Muscle layer of duodenum (tissue), 2 donors: ENCODE data around the gene PTPN13.

Experiments
- H3K27ac ChIP-seq: one replicate; pipeline ENCODE4 v1.7.0; 2013; ENCODE audit warnings: mild to moderate bottlenecking, low read length
- H3K27me3 ChIP-seq: one replicate; pipeline ENCODE4 v1.7.0; 2013; ENCODE audit warnings: low read depth, mild to moderate bottlenecking, control low read depth, low read length
- H3K36me3 ChIP-seq, 2 donors: one replicate each; pipeline ENCODE4 v1.7.0; 2013; ENCODE audit warnings: low read length in 2 of 2, control low read depth in 1 of 2, mild to moderate bottlenecking in 1 of 2; ENCODE audit not compliant: insufficient read depth in 2 of 2, control insufficient read depth in 1 of 2
- H3K4me1 ChIP-seq, 2 donors: one replicate each; pipeline ENCODE4 v1.7.0; 2013; ENCODE audit warnings: low read length in 2 of 2, mild to moderate bottlenecking in 2 of 2, control low read depth in 1 of 2, moderate library complexity in 1 of 2; ENCODE audit not compliant: insufficient read depth in 2 of 2, control insufficient read depth in 1 of 2
- H3K4me3 ChIP-seq, 2 donors: one replicate each; pipeline ENCODE4 v1.7.0; 2013; ENCODE audit warnings: low read length in 2 of 2, low read depth in 1 of 2, mild to moderate bottlenecking in 1 of 2
- H3K9me3 ChIP-seq, 2 donors: one replicate each; pipeline ENCODE4 v1.7.0; 2013; ENCODE audit warnings: low read length in 2 of 2, control low read depth in 1 of 2, mild to moderate bottlenecking in 1 of 2; ENCODE audit not compliant: control insufficient read depth in 1 of 2
- donor health status: healthy.

PTPN13 gene

DNA sequence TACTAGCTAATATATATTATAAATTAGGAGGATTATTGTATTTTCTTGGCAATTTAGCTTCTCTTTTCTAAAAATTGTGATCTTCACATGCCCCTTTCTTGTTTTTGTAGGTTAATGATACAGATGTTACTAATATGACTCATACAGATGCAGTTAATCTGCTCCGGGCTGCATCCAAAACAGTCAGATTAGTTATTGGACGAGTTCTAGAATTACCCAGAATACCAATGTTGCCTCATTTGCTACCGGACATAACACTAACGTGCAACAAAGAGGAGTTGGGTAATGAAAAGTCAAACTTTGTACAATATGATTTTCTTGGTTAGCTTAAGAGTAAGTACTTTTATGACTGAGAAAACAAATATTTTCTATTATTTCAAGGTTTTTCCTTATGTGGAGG is 180.9 kb downstream of the PTPN13 start:
- Histone ChIP-seq H3K36me3 (peaks cover 0 to 10% of the 10 kb centered on the region in 2 donors), H3K27ac (no peak overlapping the region), H3K4me3 (no peak overlapping the region), H3K4me1 (no peaks in the 10 kb centered on the region), H3K9me3 (no peaks in the 10 kb centered on the region), H3K27me3 (no peaks in the 10 kb centered on the region)

GRCh38 chr4:86778175-86778574 is 184.1 kb downstream of the PTPN13 start:
- Histone ChIP-seq H3K27ac (no peak overlapping the region), H3K4me1 (no peaks in the 10 kb centered on the region), H3K27me3 (no peaks in the 10 kb centered on the region), H3K36me3 (no peaks in the 10 kb centered on the region), H3K9me3 (no peaks in the 10 kb centered on the region), H3K4me3 (no peak overlapping the region)

GRCh38 chr4:86788826-86789225 is 194.7 kb downstream of the PTPN13 start:
- no peak overlapping the region for H3K4me3 ChIP-seq
- no peaks in the 10 kb centered on the region for H3K36me3 ChIP-seq
- H3K9me3 ChIP-seq, result no peaks in the 10 kb centered on the region
- H3K27ac ChIP-seq, result no peak overlapping the region
- no peaks in the 10 kb centered on the region for H3K27me3 ChIP-seq
- no peaks in the 10 kb centered on the region for H3K4me1 ChIP-seq

- Histone ChIP-seq H3K4me1 (no peaks in the 10 kb centered on the region), H3K27me3 (no peaks in the 10 kb centered on the region), H3K27ac (no peak overlapping the region), H3K4me3 (no peak overlapping the region), H3K36me3 (no peaks in the 10 kb centered on the region), H3K9me3 (no peaks in the 10 kb centered on the region)
These were observed 197.0 kb downstream of the PTPN13 start for GRCh38 chr4:86791126-86791525.

DNA sequence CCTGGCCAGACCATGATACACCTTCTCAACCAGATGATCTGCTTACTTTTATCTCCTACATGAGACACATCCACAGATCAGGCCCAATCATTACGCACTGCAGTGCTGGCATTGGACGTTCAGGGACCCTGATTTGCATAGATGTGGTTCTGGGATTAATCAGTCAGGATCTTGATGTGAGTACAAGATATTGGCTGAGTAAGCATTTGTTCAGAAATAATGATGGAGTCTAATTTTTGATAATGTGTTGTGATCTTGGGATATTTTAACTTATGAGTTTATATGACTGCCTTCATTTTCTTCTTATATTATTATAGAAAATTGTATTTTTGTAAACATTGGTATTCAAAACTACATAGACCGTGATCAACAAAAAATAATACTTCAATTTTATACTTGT is 215.7 kb downstream of the PTPN13 start:
- Histone ChIP-seq H3K36me3 (peaks cover 6 to 23% of the 10 kb centered on the region in 2 donors), H3K27ac (no peak overlapping the region), H3K27me3 (no peaks in the 10 kb centered on the region), H3K9me3 (no peaks in the 10 kb centered on the region), H3K4me3 (no peak overlapping the region), H3K4me1 (no peaks in the 10 kb centered on the region)

DNA sequence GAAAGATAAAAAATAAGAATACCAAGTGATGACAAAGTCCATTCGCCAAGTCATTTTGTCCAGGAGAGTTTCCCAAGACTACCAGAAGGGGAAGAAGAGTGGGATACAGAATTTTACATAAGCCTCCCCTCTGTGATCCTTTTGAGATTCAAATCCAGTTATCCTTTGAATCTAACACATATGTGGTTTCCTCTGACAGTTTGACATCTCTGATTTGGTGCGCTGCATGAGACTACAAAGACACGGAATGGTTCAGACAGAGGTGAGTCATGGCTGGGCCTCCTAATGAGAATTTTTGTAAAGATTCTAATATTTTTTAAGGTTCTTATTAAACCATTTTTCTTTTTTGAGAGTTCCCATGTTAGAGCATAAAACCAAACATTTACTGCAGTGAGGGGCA is 216.7 kb downstream of the PTPN13 start:
- H3K4me3 ChIP-seq, result no peak overlapping the region
- H3K27me3 ChIP-seq, result no peaks in the 10 kb centered on the region
- H3K36me3 ChIP-seq, result peaks cover 6 to 28% of the 10 kb centered on the region in 2 donors
- no peaks in the 10 kb centered on the region for H3K4me1 ChIP-seq
- H3K9me3 ChIP-seq, result no peaks in the 10 kb centered on the region
- no peak overlapping the region for H3K27ac ChIP-seq

GRCh38 chr4:86815653-86816052 is 221.5 kb downstream of the PTPN13 start:
- Histone ChIP-seq H3K4me3 (no peak overlapping the region), H3K27me3 (no peaks in the 10 kb centered on the region), H3K27ac (no peak overlapping the region), H3K9me3 (no peaks in the 10 kb centered on the region), H3K36me3 (peaks cover 0 to 17% of the 10 kb centered on the region in 2 donors), H3K4me1 (no peaks in the 10 kb centered on the region)

- H3K9me3 ChIP-seq, result no peaks in the 10 kb centered on the region
These were observed 222.6 kb downstream of the PTPN13 start for GRCh38 chr4:86816501-86817273.

GRCh38 chr4:86818211-86818610 is 224.1 kb downstream of the PTPN13 start:
- Histone ChIP-seq H3K36me3 (peaks cover 0 to 13% of the 10 kb centered on the region in 2 donors), H3K27me3 (no peaks in the 10 kb centered on the region)

More at GRCh38 chr4:86816501-86817273, 222.6 kb downstream of the PTPN13 start:
- H3K36me3 ChIP-seq, result peaks cover 0 to 17% of the 10 kb centered on the region in 2 donors
- no peak overlapping the region for H3K27ac ChIP-seq
- H3K4me1 ChIP-seq, result no peaks in the 10 kb centered on the region
- no peak overlapping the region for H3K4me3 ChIP-seq
- no peaks in the 10 kb centered on the region for H3K27me3 ChIP-seq

GRCh38 chr4:86818841-86819240 is 224.7 kb downstream of the PTPN13 start:
- H3K9me3 ChIP-seq, result no peaks in the 10 kb centered on the region
- H3K27ac ChIP-seq, result no peak overlapping the region
- peaks cover 0 to 13% of the 10 kb centered on the region in 2 donors for H3K36me3 ChIP-seq
- H3K4me3 ChIP-seq, result no peak overlapping the region
- no peaks in the 10 kb centered on the region for H3K4me1 ChIP-seq
- no peaks in the 10 kb centered on the region for H3K27me3 ChIP-seq

More at GRCh38 chr4:86818211-86818610, 224.1 kb downstream of the PTPN13 start:
- Histone ChIP-seq H3K9me3 (no peaks in the 10 kb centered on the region), H3K4me1 (no peaks in the 10 kb centered on the region), H3K27ac (no peak overlapping the region), H3K4me3 (no peak overlapping the region)

DNA sequence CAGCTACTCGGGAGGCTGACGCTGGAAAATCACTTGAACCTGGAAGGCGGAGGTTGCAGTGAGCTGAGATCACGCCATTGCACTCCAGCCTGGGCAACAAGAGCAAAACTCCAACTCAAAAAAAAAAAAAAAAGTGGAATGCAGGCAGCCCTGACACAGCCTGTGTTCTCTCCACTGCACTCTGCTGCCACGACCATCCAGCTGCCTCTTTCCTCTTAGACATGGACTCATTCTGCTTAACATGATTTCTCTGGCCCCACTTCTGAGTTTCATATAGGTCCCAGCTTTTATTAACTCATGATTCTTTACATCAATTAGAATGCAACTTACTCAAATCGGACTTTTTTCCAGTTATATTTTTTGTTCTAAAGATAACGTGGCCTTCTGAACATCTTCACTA is 225.4 kb downstream of the PTPN13 start:
- Histone ChIP-seq H3K27ac (no peak overlapping the region), H3K9me3 (no peaks in the 10 kb centered on the region), H3K27me3 (no peaks in the 10 kb centered on the region), H3K4me3 (no peak overlapping the region), H3K36me3 (peaks cover 0 to 13% of the 10 kb centered on the region in 2 donors), H3K4me1 (no peaks in the 10 kb centered on the region)

- Histone ChIP-seq H3K4me3 (no peak overlapping the region), H3K36me3 (peaks cover 0 to under 1% of the 10 kb centered on the region in 2 donors), H3K27me3 (no peaks in the 10 kb centered on the region), H3K27ac (no peak overlapping the region), H3K9me3 (no peaks in the 10 kb centered on the region), H3K4me1 (no peaks in the 10 kb centered on the region)
These were observed 227.0 kb downstream of the PTPN13 start for GRCh38 chr4:86821151-86821550.
